Right kidney (tissue), 1 donor: ENCODE measurements around the gene APBA1.
"Not testable (repeated sequence)": the region's sequence is repeated elsewhere in the genome, so short reads cannot be mapped to it uniquely, and the experiment has no call there.

Experiments
- DNase-seq: peaks from one replicate; pipeline ENCODE4 v3.0.0-alpha.2; 2016

The APBA1 gene

DNA sequence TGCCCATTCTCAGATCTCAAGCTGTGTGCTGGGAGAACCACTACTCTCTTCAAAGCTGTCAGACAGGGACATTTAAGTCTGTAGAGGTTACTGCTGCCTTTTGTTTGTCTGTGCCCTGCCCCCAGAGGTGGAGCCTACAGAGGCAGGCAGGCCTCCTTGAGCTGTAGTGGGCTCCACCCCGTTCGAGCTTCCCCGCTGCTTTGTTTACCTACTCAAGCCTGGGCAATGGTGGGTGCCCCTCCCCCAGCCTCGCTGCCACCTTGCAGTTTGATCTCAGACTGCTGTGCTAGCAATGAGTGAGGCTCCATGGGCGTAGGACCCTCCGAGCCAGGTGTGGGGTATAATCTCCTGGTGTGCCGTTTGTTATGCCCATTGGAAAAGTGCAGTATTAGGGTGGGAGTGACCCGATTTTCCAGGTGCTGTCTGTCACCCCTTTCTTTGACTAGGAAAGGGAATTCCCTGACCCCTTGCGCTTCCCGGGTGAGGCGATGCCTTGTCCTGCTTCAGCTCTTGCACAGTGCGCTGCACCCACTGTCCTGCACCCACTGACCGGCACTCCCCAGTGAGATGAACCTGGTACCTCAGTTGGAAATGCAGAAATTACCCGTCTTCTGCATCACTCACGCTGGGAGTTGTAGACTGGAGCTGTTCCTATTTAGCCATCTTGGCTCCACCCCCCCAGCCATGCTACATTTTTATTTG, 231.8 kb downstream of the APBA1 start:
- not testable (repeated sequence) for DNase-seq

DNA sequence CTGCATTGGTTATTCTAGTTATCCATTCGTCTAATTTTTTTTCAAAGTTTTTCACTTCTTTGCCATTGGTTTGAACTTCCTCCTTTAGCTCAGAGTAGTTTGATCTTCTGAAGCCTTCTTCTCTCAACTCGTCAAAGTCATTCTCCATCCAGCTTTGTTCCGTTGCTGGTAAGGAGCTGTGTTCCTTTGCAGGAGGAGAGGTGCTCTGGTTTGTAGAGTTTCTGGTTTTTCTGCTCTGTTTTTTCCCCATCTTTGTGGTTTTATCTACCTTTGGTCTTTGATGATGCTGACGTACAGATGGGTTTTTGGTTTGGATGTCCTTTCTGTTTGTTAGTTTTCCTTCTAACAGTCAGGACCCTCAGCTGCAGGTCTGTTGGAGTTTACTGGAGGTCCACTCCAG, 232.5 kb downstream of the APBA1 start:
- DNase-seq, result not testable (repeated sequence)

DNA sequence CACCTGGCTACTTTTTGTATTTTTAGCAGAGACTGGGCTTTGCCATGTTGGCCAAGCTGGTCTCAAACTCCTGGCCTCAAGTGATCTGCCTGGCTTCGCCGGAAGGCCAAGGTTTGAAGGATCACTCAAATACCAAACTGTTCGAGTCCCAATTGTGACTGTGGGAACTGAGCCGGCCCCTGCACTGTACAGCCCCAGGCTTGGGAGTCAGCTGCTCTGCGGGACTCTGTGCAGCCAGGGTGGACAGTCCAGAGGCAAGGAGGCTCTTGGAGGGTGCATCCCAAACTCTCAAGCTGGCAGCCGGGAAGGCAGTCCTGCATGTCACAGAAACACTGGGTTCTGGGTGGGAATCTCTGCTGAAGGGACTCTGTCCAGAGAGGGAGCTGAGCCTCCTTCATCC, 238.2 kb downstream of the APBA1 start:
- DNase-seq, result no peak

DNA sequence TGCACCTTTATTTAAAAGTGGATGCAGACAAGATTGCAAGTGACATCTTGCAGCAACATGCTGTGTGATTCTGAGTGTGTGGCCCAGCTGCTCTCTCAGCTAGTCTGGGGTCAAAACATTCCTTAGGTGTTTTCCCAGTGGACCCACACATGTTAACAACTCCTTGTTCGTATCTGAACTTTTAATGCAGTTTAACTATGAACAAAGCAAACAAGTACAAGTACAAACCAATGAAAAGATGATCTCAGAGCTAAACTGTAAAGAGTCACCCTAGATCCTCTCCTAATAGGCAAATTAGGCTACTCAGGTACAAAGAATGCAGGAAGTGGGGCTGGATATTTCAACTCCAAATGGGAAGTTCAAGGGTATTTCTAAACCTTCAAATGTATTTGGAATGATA, 238.8 kb downstream of the APBA1 start:
- no peak for DNase-seq

DNA sequence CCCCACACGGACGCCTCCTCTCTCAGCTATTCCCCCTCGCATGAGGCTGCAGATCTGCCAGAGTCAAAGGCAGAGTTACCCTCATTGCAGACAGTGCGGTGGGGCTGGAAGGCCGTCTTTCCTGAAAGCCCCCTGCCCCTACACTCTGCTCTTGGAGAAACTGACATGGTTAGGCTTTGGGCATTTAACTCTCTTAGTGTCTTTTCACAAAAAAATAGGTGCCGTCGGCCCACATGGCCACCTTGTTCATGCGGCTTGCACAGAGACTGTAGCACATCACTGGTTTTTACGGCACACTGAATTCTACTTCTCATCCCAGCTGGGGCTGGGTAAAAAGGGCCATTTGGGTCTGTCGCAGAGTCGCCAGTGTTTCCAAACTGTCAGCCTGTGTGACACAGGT, 239.5 kb downstream of the APBA1 start:
- no peak for DNase-seq

GRCh38 chr9:69431777-69432176, 240.4 kb downstream of the APBA1 start:
- no peak for DNase-seq

GRCh38 chr9:69431203-69431602, 241.0 kb downstream of the APBA1 start:
- no peak for DNase-seq

DNA sequence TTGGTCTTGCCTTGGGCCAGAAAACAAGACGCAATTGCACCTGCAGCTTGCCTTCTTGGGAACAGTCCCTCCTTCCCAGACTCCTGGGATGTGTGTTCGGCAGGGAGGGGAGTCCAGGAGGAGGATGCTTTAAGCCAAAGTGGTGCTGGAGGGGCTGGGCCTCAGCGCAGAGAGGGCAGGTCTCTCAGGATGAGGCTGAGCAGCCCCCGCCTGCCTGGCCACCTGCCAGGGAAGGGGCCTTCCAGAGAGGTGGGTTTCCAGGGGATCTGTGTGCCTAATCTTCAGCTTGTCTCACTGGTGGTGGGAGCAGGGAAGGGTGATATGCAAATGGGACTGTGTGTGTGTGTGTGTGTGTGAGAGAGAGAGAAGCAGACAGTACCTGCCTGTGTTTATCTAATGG, 242.0 kb downstream of the APBA1 start:
- DNase-seq, result no peak

DNA sequence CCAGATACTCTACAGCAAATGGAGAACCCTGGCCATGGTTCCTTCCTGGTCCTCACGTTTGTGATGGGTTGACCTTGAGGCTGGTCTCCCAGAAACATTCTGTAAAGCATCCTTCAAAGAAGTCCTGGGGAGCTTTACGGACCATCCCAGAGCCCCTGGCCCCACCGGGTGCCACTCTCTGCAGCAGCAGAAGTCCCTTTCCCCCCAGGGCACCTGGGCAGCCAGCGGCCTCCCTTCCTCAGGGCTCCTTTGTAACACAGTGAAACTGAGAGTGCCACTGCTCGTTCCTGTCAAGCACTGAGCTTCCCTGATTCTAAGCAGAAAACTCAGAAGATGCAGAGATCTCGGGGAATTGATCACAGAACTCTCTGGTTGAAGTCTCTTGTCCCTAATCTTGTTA, 242.9 kb downstream of the APBA1 start:
- no peak for DNase-seq

DNA sequence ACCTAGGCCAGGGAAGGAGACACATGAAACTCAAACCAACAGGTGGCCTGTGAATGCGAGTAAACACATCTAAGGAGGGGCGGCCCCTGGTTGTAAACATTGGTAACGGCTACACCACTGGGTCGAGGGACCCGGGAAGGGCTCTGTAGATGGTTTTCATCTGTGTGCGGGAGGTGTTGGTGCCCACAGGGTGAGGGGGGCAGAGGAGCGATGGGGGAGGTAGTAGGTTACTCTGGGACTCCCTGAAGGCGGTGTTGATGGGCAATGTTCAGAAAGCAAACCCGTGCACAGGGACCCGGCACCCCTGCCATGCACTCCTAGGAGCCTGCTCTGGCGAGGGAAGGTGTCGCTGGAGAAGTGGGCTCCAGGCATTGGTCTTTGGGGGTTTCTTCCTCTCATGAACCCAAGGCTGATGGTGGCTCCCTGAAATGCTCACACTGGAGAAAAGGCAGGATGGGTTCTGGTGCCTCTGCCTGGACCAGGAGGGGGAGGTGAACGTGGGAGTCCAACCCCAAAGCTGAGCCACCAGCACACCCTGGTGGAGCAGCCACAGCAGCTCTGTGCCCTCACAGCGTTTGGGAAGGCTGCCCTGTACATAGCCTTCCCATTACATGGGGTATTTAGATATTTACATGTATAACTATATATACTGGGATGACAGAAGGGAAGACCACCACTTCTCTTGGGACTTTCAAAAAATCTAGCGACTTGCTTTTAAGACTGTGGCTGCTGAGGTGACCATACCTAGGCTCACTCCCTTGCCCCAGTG, 244.0 kb downstream of the APBA1 start:
- no peak for DNase-seq

- DNase-seq, result no peak
Observed at GRCh38 chr9:69427286-69427685, 244.9 kb downstream of the APBA1 start.

GRCh38 chr9:69425136-69425801, 246.9 kb downstream of the APBA1 start:
- DNase-seq, result no peak

DNA sequence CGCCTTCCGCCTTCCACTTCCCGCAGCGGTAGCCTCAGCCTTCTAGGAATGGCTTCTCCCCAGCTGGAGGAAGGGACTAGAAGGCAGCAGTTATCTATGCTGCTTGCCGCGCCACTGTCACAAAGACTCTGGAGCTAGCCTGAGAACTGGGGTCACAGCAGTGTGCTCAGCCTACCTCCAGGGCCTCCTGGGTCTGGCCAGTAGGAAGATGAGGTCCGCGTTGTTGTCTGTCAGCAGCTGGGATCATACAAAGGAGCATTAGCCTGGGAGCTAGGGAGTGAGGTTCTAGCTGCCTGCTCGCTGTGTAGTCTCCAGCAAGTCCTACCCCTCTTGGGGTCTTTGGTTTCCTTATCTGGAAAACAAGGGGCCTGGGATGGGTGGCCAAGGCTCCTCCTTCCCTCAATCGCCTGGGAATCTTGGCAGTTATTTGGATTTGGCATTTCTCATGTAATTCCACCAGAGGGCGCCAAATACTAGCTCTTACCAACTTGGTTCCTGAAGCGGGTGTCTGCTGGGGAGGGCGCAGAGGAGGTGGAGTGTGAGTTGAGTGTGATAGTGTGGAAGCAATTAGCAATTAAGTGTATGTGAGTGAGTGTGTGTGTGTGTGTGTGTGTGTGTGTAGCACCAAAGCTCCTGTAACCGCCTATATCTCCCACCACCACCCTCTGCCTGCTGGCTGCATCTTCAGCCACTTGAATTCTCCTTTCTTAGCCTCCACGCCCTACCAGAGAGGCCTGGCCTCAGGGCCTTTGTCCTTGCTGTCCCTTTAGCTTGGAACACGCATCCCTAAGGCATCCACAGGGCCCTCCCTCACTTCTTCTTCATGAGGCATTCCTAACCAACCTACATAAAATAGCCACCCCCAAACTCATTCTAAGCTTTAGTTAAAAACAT, 250.0 kb downstream of the APBA1 start:
- peak; percentile 66 for DNase-seq

DNA sequence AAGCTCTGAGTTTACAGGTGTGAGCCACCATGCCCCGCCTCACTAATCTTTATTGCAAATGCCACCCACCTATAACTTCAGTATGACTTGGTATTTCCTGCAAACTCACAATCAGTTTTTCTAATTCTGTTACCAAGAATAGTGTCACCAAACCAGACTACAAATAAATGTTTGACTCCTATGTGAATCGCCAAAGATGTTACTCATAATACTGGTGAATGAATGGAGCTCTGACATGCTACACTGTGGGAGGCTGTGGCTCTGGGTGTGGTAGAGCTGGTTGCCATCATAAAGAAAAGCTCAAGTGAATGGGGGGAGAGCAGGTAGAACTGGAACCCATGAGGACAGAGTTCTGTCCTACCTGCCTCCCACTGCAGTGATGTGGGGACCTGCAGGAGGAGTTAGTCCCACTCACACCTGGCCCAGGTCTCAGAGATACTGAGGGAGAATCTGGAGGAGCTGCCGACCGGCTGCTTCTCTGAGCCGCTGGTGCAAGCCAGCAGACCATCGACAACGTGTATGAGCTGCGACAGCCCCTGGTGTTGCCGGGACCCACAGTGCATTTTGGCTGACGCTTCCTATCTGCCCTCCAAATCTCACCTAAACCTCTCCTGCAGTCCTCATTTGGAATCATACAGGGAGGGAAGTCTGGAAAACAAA, 251.4 kb downstream of the APBA1 start:
- DNase-seq, result no peak

GRCh38 chr9:69412741-69413150, 259.4 kb downstream of the APBA1 start:
- peak; percentile 65 for DNase-seq

- peak; percentile 50 for DNase-seq
Observed at GRCh38 chr9:69411931-69412740, 260.0 kb downstream of the APBA1 start.

DNA sequence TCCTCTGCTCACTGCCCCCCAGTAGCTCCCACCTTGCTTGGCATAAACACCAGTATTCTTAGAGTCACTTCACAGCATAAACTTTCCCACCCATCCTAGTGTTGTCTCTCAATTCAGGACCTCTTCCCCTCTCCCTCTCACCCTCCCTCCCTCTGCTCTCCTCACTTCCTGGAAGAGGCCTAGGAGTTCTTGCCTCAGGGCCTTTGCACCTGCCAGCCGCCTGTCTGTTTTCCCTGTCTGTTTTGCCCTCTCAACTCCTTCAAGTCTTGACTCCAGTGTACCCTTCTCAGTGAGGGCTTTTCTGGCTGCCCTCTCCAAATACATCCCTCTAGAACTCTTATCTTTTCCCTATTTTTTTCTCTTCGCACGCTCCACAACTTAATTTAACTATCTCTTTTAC, 260.9 kb downstream of the APBA1 start:
- DNase-seq, result no peak

DNA sequence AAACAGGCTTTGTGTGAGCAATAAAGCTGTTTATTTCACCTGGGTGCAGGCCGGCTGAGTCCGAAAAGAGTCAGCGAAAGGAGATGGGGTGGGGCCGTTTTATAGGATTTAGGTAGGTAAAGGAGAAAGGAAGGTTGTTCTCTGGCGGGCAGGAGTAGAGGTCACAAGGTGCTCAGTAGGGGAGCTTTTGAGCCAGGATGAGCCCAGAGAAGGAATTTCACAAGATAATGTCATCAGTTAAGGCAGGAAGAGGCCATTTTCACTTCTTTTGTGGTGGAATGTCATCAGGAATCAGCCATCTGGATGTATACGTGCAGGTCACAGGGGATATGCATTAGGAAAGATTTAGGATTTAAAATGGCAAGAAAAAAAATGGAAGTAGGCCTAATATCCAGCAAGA, 262.2 kb downstream of the APBA1 start:
- DNase-seq, result not testable (repeated sequence)

DNA sequence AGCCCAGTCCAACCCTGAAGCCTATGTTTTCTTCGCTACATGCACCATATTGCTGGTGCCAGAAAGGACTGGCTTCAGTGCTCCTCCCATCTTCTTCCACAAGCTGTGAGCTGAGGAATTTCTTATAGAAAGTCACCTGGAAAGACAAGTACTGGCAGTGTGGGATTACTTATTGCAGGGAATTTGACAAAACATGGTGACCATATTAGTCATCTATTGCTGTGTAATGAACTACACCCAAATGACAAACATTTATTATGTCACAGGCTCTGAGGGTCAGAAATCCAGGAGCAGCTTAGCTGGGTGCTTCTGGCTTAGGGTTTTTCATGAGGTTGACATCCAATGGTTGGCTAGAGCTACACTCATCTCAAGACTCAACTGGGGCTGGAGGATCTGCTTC, 271.7 kb downstream of the APBA1 start:
- no peak for DNase-seq

- no peak for DNase-seq
Observed at GRCh38 chr9:69397384-69398214, 274.6 kb downstream of the APBA1 start.
